SK-N-SH (cell line): ENCODE data around the gene MYEOV. TPM values are rescaled to one million over a fixed set of nuclear protein-coding genes. Genes with fewer than 3 reads are reported as not detected.

Experiments
- CTCF ChIA-PET: fragments of 300-600, 350-600 bp; formaldehyde crosslinking; extraction: SDS; loops from one replicate; lab custom pipeline; 2021; lab: Yijun Ruan, JAX
- POLR2A ChIA-PET: fragments of 350-600 bp; sonication (Branson Sonifier 250); formaldehyde crosslinking; extraction: SDS; loops from one replicate; lab custom pipeline; 2020; ENCODE audit warnings: antibody characterized with exemption, inconsistent platforms; lab: Yijun Ruan, JAX
- DNase-seq: peaks from one replicate; pipeline ENCODE4 v3.0.0; 2012
- H2AFZ ChIP-seq: fragments of 200-600 bp; sonication (generic); 2 replicates; pipeline ENCODE4 v1.8.1; 2016; ENCODE audit warnings: antibody characterized with exemption, mild to moderate bottlenecking, low read depth
- H3F3A ChIP-seq: fragments of 200-600 bp; sonication (generic); replicated peaks from 2 replicates; pipeline ENCODE3; 2016; ENCODE audit warnings: antibody characterized with exemption, mild to moderate bottlenecking; ENCODE audit not compliant: insufficient read depth
- H3K27ac ChIP-seq, 2 experiments: fragments of 200-500 bp in 1 of 2; fragments of 200-600 bp in 1 of 2; sonication (Bioruptor generic) in 1 of 2; sonication (generic), shearing (Covaris generic) in 1 of 2; 2 replicates each; pipeline versions ENCODE4 v1.5.1 to v1.6.1; 2014 to 2016; ENCODE audit warnings: low read depth in 2 of 2, inconsistent platforms in 1 of 2, low read length in 1 of 2, mild to moderate bottlenecking in 1 of 2, mixed read lengths in 1 of 2
- H3K27me3 ChIP-seq: fragments of 200-600 bp; sonication (generic), shearing (Covaris generic); 2 replicates; pipeline ENCODE4 v1.6.1; 2016; ENCODE audit warnings: mixed run types; ENCODE audit not compliant: insufficient read depth
- H3K36me3 ChIP-seq, 2 experiments: fragments of 200-500 bp in 1 of 2; fragments of 200-600 bp in 1 of 2; sonication (Bioruptor generic) in 1 of 2; sonication (generic) in 1 of 2; replicated peaks in 1 of 2; 2 replicates each; pipeline versions ENCODE3 to v1.5.1; 2014 to 2016; ENCODE audit warnings: low read length in 1 of 2, mild to moderate bottlenecking in 1 of 2; ENCODE audit not compliant: insufficient read depth in 2 of 2, control insufficient read depth in 1 of 2
- H3K4me1 ChIP-seq, 2 experiments: fragments of 200-500 bp in 1 of 2; fragments of 200-600 bp in 1 of 2; sonication (Bioruptor generic) in 1 of 2; sonication (generic), shearing (Covaris generic) in 1 of 2; 2 replicates each; pipeline versions ENCODE4 v1.5.1 to v1.6.1; 2014 to 2016; ENCODE audit warnings: low read depth in 1 of 2, low read length in 1 of 2, mixed run types in 1 of 2; ENCODE audit not compliant: insufficient read depth in 2 of 2, control insufficient read depth in 1 of 2
- H3K4me2 ChIP-seq: fragments of 200-600 bp; sonication (generic), shearing (Covaris generic); 2 replicates; pipeline ENCODE4 v1.6.1; 2017; ENCODE audit warnings: mixed run types
- H3K4me3 ChIP-seq, 2 experiments: fragments of 200-500 bp in 1 of 2; fragments of 200-600 bp in 1 of 2; sonication (Bioruptor generic) in 1 of 2; sonication (generic), shearing (Covaris generic) in 1 of 2; 2 replicates each; pipeline versions ENCODE4 v1.5.1 to v1.8.1; 2014 to 2016; ENCODE audit warnings: low read depth in 2 of 2, inconsistent platforms in 1 of 2, low read length in 1 of 2, mild to moderate bottlenecking in 1 of 2, mixed read lengths in 1 of 2, moderate library complexity in 1 of 2
- H3K79me2 ChIP-seq: fragments of 200-600 bp; sonication (generic); 2 replicates; pipeline ENCODE4 v1.8.1; 2017; ENCODE audit warnings: mild to moderate bottlenecking; ENCODE audit not compliant: insufficient read depth
- H3K9ac ChIP-seq: fragments of 200-600 bp; sonication (generic); 2 replicates; pipeline ENCODE4 v1.6.1; 2017; ENCODE audit warnings: mixed run types
- H3K9me2 ChIP-seq: fragments of 200-600 bp; sonication (generic); 2 replicates; pipeline ENCODE4 v1.6.1; 2017; ENCODE audit warnings: mixed run types
- H3K9me3 ChIP-seq: fragments of 200-600 bp; sonication (generic); 2 replicates; pipeline ENCODE4 v1.6.1; 2017; ENCODE audit warnings: mixed run types, mild to moderate bottlenecking, moderate library complexity
- H4K20me1 ChIP-seq: fragments of 200-600 bp; sonication (generic); 2 replicates; pipeline ENCODE4 v1.6.1; 2017; ENCODE audit warnings: mild to moderate bottlenecking, mixed run types; ENCODE audit not compliant: insufficient read depth
- JUND ChIP-seq: IDR thresholded peaks from 2 replicates; pipeline ENCODE4 v1.4.0; 2012
- MAX ChIP-seq: IDR thresholded peaks from 2 replicates; pipeline ENCODE4 v1.4.0; 2012; ENCODE audit warnings: low read depth
- POLR2AphosphoS5 ChIP-seq: IDR thresholded peaks from 2 replicates; pipeline ENCODE4 v1.6.1; 2012; ENCODE audit warnings: low read depth, low read length
- REST ChIP-seq: IDR thresholded peaks from 2 replicates; pipeline ENCODE4 v1.6.1; 2012; ENCODE audit warnings: mild to moderate bottlenecking, low read depth, low read length, moderate library complexity
- SMC3 ChIP-seq: IDR thresholded peaks from 2 replicates; pipeline ENCODE4 v1.6.1; 2012; ENCODE audit warnings: low read depth, low read length, improper control_type of control experiment
- TAF1 ChIP-seq: IDR thresholded peaks from 2 replicates; pipeline ENCODE4 v1.6.1; 2012; ENCODE audit warnings: low read depth, mild to moderate bottlenecking, low read length, moderate library complexity, borderline replicate concordance
- USF1 ChIP-seq: IDR thresholded peaks from 2 replicates; pipeline ENCODE4 v1.4.0; 2012; ENCODE audit warnings: low read depth, borderline replicate concordance
- ZBTB33 ChIP-seq: IDR thresholded peaks from 2 replicates; pipeline ENCODE4 v1.4.0; 2012; ENCODE audit warnings: low read depth, borderline replicate concordance
- WGBS: methylation state at CpG from one replicate; pipeline ENCODE4 v1.1.6; 2017; ENCODE audit warnings: low lambda C conversion rate; 5-methylcytosine and 5-hydroxymethylcytosine counted together
- polyA plus RNA-seq, 3 experiments: library from polyadenylated mRNA; depleted of rRNA; stranded (reverse); fragments of >200 nt; gene quantifications; 2 replicates each; pipeline ENCODE4 v1.2.3, GENCODE V29; 2012

The MYEOV gene
- polyA plus RNA-seq, 1 of the 3 experiments (the other 2 are of a cell fraction), result 3.0 TPM

GRCh38 chr11:69249311-69250185 lies 44.4 kb upstream of the MYEOV start:
- H3K27ac ChIP-seq, result no peak overlapping the region

More at GRCh38 chr11:69249311-69250185, 44.4 kb upstream of the MYEOV start:
- H3K4me2 ChIP-seq, result no peak overlapping the region
- H3K9ac ChIP-seq, result no peak overlapping the region
- no peak overlapping the region for H2AFZ ChIP-seq
- H3F3A ChIP-seq, result no peaks in the 10 kb centered on the region
- no peak for DNase-seq
- H4K20me1 ChIP-seq, result no peaks in the 10 kb centered on the region
- no peaks in the 10 kb centered on the region; the same call in 1 of the 2 replicates for H3K27me3 ChIP-seq
- CTCF ChIA-PET, result interaction anchor here (1.7 kb wide), 1 partner anchor 9 kb away, joined by 5 read pairs; no protein-coding TSS in a partner anchor
- POLR2A ChIA-PET, result no interaction called here
- no peaks in the 10 kb centered on the region for H3K9me3 ChIP-seq
- H3K4me1 ChIP-seq, result no peaks in the 10 kb centered on the region
- TF ChIP-seq JUND (no peak), ZBTB33 (no peak), TAF1 (no peak), SMC3 (no peak), MAX (no peak), USF1 (no peak), REST (no peak), POLR2AphosphoS5 (no peak)
- 74% methylated on average over 30 of the region's 35 CpGs for WGBS
- no peaks in the 10 kb centered on the region for H3K9me2 ChIP-seq
- H3K4me3 ChIP-seq, result no peak overlapping the region
- H3K79me2 ChIP-seq, result no peaks in the 10 kb centered on the region
- H3K36me3 ChIP-seq, result no peaks in the 10 kb centered on the region
